ENCODE data around the gene ADPRHL1. TPM values are rescaled to one million over a fixed set of nuclear protein-coding genes. Genes with fewer than 3 reads are reported as not detected.

The ADPRHL1 gene
- total RNA-seq, 2 donors from 2014 or later, result 1.6 to 2.9 TPM

- no peaks in the 10 kb centered on the region for H3K4me1 ChIP-seq (ENCODE audit: control insufficient read depth, insufficient read depth, low read length)
- no peaks in the 10 kb centered on the region for H3K9me3 ChIP-seq (ENCODE audit: control insufficient read depth, low read length)
- Mint-ChIP-seq H3K27me3 (ENCODE audit: insufficient read depth) (no peaks in the 10 kb centered on the region), H3K4me1 (no peaks in the 10 kb centered on the region), H3K27ac (no peak overlapping the region), H3K36me3 (ENCODE audit: low read depth) (peaks cover 2% of the 10 kb centered on the region), H3K9me3 (peaks cover 4% of the 10 kb centered on the region), H3K4me3 (no peak overlapping the region)
- H3K27ac ChIP-seq (ENCODE audit: low read depth, low read length), result no peak overlapping the region
- TF ChIP-seq, protein P1, sequence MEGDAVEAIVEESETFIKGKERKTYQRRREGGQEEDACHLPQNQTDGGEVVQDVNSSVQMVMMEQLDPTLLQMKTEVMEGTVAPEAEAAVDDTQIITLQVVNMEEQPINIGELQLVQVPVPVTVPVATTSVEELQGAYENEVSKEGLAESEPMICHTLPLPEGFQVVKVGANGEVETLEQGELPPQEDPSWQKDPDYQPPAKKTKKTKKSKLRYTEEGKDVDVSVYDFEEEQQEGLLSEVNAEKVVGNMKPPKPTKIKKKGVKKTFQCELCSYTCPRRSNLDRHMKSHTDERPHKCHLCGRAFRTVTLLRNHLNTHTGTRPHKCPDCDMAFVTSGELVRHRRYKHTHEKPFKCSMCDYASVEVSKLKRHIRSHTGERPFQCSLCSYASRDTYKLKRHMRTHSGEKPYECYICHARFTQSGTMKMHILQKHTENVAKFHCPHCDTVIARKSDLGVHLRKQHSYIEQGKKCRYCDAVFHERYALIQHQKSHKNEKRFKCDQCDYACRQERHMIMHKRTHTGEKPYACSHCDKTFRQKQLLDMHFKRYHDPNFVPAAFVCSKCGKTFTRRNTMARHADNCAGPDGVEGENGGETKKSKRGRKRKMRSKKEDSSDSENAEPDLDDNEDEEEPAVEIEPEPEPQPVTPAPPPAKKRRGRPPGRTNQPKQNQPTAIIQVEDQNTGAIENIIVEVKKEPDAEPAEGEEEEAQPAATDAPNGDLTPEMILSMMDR (conservative IDR thresholded peaks at IDR 0.05), result no peak
- H3K27me3 ChIP-seq (ENCODE audit: control insufficient read depth, insufficient read depth, low read length, poor library complexity, severe bottlenecking), result no peaks in the 10 kb centered on the region
- H3K4me3 ChIP-seq (ENCODE audit: low read length), result no peak overlapping the region
- WGBS, 2 experiments (ENCODE audit: insufficient coverage in 1 of 2, insufficient read length in 1 of 2), result 67 to 92% methylated on average over 3 to 8 of the region's 8 CpGs
- no peak overlapping the region for H3K9ac ChIP-seq (ENCODE audit: extremely low read depth, low read length, poor library complexity, severe bottlenecking)
- H3K36me3 ChIP-seq (ENCODE audit: control insufficient read depth, insufficient read depth, low read length), result no peaks in the 10 kb centered on the region
- no peak for DNase-seq
Measured at GRCh38 chr13:113414335-113414734, 39.0 kb downstream of the ADPRHL1 start.

DNA sequence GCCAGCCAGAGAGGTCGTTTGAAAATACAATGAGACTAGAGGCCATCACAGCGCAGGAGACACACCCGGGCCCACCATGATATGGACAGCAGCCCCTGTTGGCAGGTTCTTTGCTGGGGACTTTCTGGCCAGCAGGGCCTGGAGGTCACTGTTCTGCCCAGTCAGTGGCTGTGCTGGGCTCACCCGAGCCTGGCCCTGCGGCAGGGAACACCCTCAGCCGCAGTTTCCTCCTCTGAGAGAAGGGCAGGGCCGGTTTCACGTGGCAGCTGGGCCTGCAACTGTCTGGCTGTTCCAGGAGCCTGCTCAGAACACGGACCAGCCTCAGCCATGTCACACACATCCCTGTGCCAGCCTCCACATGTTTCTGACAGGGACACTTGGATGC is 39.4 kb downstream of the ADPRHL1 start:
- no peaks in the 10 kb centered on the region for H3K9me3 ChIP-seq (ENCODE audit: control insufficient read depth, low read length)
- 75 to 90% methylated on average over 5 to 9 of the region's 9 CpGs for WGBS, 2 experiments (ENCODE audit: insufficient coverage in 1 of 2, insufficient read length in 1 of 2)
- H3K9ac ChIP-seq (ENCODE audit: extremely low read depth, low read length, poor library complexity, severe bottlenecking), result no peak overlapping the region
- H3K36me3 Mint-ChIP-seq (ENCODE audit: low read depth), result peaks cover 2% of the 10 kb centered on the region
- DNase-seq, result no peak
- no peaks in the 10 kb centered on the region for H3K27me3 ChIP-seq (ENCODE audit: control insufficient read depth, insufficient read depth, low read length, poor library complexity, severe bottlenecking)
- no peaks in the 10 kb centered on the region for H3K4me1 Mint-ChIP-seq
- TF ChIP-seq, protein P1 (conservative IDR thresholded peaks at IDR 0.05), result no peak
- H3K9me3 Mint-ChIP-seq, result peaks cover 4% of the 10 kb centered on the region
- H3K27ac Mint-ChIP-seq, result no peak overlapping the region
- H3K27me3 Mint-ChIP-seq (ENCODE audit: insufficient read depth), result no peaks in the 10 kb centered on the region
- no peak overlapping the region for H3K4me3 ChIP-seq (ENCODE audit: low read length)
- H3K4me1 ChIP-seq (ENCODE audit: control insufficient read depth, insufficient read depth, low read length), result no peaks in the 10 kb centered on the region
- H3K4me3 Mint-ChIP-seq, result no peak overlapping the region
- no peak overlapping the region for H3K27ac ChIP-seq (ENCODE audit: low read depth, low read length)
- H3K36me3 ChIP-seq (ENCODE audit: control insufficient read depth, insufficient read depth, low read length), result no peaks in the 10 kb centered on the region

DNA sequence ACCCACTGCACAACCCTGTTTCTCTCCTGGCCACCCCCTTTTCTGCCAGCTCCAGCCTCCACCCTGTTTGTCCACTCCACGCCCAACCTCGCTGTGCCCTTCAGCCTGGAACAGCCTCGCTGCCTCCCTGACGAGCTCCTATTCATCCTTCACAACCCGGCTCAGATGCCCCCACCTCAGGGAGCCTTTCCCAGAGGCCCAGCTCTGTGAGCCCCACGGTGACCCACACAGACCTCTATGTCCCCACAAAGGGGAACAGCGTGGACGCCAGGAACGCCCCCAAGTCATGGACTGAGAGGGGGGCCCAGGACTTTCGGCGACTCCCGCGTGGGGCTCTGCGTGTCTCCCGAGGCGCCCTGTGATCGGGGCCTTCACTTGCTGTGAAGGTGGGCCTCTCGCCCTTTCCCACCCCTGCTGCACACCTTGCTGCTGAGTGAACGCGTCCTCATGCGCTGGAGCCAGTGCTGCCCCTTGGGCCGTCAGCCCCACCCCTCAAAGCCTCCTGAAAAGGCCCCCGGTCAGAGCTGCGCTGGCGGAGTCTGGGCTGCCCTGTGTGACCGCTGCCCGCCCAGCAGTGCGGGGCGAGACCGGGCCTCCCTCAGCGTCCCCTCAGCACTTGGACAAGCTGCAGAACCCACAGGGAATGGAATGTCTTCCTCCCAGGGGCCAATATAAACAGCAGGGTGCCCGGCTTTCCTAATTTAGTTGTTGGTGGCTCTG is 40.0 kb downstream of the ADPRHL1 start:
- H3K9ac ChIP-seq (ENCODE audit: extremely low read depth, low read length, poor library complexity, severe bottlenecking), result no peak overlapping the region
- TF ChIP-seq, protein P1 (conservative IDR thresholded peaks at IDR 0.05), result no peak
- H3K27ac Mint-ChIP-seq, result no peak overlapping the region

More for the DNA sequence above, 40.0 kb downstream of the ADPRHL1 start:
- no peaks in the 10 kb centered on the region for H3K27me3 Mint-ChIP-seq (ENCODE audit: insufficient read depth)
- no peaks in the 10 kb centered on the region for H3K4me1 Mint-ChIP-seq
- peaks cover 4% of the 10 kb centered on the region for H3K9me3 Mint-ChIP-seq
- no peaks in the 10 kb centered on the region for H3K36me3 ChIP-seq (ENCODE audit: control insufficient read depth, insufficient read depth, low read length)
- no peak overlapping the region for H3K4me3 ChIP-seq (ENCODE audit: low read length)
- H3K4me3 Mint-ChIP-seq, result no peak overlapping the region
- no peak overlapping the region for H3K27ac ChIP-seq (ENCODE audit: low read depth, low read length)
- H3K36me3 Mint-ChIP-seq (ENCODE audit: low read depth), result peaks cover 2% of the 10 kb centered on the region
- H3K4me1 ChIP-seq (ENCODE audit: control insufficient read depth, insufficient read depth, low read length), result no peaks in the 10 kb centered on the region
- DNase-seq, result no peak
- H3K9me3 ChIP-seq (ENCODE audit: control insufficient read depth, low read length), result no peaks in the 10 kb centered on the region
- H3K27me3 ChIP-seq (ENCODE audit: control insufficient read depth, insufficient read depth, low read length, poor library complexity, severe bottlenecking), result no peaks in the 10 kb centered on the region
- WGBS, 2 experiments (ENCODE audit: insufficient coverage in 1 of 2, insufficient read length in 1 of 2), result 93 to 95% methylated on average over 31 to 32 of the region's 32 CpGs
